ENCODE measurements around the gene IL10RB. TPM values are rescaled to one million over a fixed set of nuclear protein-coding genes. Genes with fewer than 3 reads are reported as not detected.

Gene IL10RB
- total RNA-seq, 1 donor from 2014 or later: 31.1 TPM

DNA sequence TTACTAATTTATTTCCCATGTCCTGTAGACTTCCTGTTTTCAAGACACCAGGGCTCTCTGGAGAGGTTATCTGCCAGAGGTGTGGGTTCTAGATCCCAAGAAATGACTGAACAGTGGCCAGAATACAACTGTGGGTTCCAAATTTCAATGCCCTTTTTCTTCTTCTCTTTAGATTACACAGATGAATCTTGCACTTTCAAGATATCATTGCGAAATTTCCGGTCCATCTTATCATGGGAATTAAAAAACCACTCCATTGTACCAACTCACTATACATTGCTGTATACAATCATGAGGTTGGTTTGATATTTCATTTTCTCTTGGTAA lies 21.4 kb upstream of the IL10RB start:
- FAIRE-seq: no peak
- Histone ChIP-seq H3K36me3 (ENCODE audit: control insufficient read depth, insufficient read depth, low read length) (peaks cover 4% of the 10 kb centered on the region), H3K4me3 (ENCODE audit: low read depth, low read length) (no peak overlapping the region)

GRCh38 chr21:33245289-33245918 lies 20.8 kb upstream of the IL10RB start:
- Histone ChIP-seq H3K36me3 (ENCODE audit: control insufficient read depth, insufficient read depth, low read length) (peaks cover 4% of the 10 kb centered on the region), H3K4me3 (ENCODE audit: low read depth, low read length) (no peak overlapping the region), H3K27me3 (ENCODE audit: control insufficient read depth, insufficient read depth, low read length) (no peaks in the 10 kb centered on the region)
- no peak for DNase-seq (ENCODE audit: low read depth)
- TF ChIP-seq, protein P1, sequence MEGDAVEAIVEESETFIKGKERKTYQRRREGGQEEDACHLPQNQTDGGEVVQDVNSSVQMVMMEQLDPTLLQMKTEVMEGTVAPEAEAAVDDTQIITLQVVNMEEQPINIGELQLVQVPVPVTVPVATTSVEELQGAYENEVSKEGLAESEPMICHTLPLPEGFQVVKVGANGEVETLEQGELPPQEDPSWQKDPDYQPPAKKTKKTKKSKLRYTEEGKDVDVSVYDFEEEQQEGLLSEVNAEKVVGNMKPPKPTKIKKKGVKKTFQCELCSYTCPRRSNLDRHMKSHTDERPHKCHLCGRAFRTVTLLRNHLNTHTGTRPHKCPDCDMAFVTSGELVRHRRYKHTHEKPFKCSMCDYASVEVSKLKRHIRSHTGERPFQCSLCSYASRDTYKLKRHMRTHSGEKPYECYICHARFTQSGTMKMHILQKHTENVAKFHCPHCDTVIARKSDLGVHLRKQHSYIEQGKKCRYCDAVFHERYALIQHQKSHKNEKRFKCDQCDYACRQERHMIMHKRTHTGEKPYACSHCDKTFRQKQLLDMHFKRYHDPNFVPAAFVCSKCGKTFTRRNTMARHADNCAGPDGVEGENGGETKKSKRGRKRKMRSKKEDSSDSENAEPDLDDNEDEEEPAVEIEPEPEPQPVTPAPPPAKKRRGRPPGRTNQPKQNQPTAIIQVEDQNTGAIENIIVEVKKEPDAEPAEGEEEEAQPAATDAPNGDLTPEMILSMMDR (IDR thresholded peaks at IDR 0.05; ENCODE audit: insufficient read depth, low read length, severe bottlenecking): no peak
- FAIRE-seq: no peak

More for the DNA sequence above, 21.4 kb upstream of the IL10RB start:
- H3K27me3 ChIP-seq (ENCODE audit: control insufficient read depth, insufficient read depth, low read length): no peaks in the 10 kb centered on the region
- TF ChIP-seq, protein P1 (IDR thresholded peaks at IDR 0.05; ENCODE audit: insufficient read depth, low read length, severe bottlenecking): no peak
- DNase-seq (ENCODE audit: low read depth): no peak

DNA sequence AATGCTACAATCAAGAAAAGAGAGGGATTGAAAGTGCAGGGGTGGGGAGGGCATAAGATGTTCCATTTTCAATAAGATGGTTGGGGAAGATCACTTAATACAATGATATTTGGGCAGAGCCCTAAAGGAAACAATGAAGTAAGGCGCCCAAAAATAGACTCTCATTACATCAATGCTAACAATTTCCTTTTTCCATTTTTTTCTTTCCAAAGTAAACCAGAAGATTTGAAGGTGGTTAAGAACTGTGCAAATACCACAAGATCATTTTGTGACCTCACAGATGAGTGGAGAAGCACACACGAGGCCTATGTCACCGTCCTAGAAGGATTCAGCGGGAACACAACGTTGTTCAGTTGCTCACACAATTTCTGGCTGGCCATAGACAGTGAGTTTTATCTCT lies 19.7 kb upstream of the IL10RB start:
- TF ChIP-seq, protein P1 (IDR thresholded peaks at IDR 0.05; ENCODE audit: insufficient read depth, low read length, severe bottlenecking): no peak
- Histone ChIP-seq H3K36me3 (ENCODE audit: control insufficient read depth, insufficient read depth, low read length) (peaks cover 4% of the 10 kb centered on the region), H3K4me3 (ENCODE audit: low read depth, low read length) (no peak overlapping the region), H3K27me3 (ENCODE audit: control insufficient read depth, insufficient read depth, low read length) (no peaks in the 10 kb centered on the region)
- DNase-seq (ENCODE audit: low read depth): no peak
- FAIRE-seq: no peak

DNA sequence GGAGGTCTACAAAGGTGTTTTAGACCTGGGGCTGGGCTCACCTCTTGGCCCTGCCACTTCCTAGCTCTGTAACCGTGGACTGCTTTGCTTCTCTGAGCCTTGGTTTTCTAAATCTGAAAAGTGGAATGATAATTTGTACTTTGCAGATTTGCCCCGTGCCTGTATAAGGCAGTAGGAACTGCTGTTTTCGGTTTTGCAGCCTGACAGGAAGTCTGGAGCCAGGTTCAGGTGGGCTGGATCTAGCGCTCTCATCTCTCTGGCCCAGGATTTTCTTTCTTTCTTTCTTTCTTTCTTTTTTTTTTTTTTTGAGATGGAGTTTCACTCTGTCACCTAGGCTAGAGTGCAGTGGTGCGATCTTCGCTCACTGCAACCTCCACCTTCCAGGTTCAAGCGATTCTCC lies 19.2 kb upstream of the IL10RB start:
- TF ChIP-seq, protein P1 (IDR thresholded peaks at IDR 0.05; ENCODE audit: insufficient read depth, low read length, severe bottlenecking): no peak
- Histone ChIP-seq H3K36me3 (ENCODE audit: control insufficient read depth, insufficient read depth, low read length) (peaks cover 4% of the 10 kb centered on the region), H3K4me3 (ENCODE audit: low read depth, low read length) (no peak overlapping the region), H3K27me3 (ENCODE audit: control insufficient read depth, insufficient read depth, low read length) (no peaks in the 10 kb centered on the region)
- FAIRE-seq: no peak
- DNase-seq (ENCODE audit: low read depth): no peak

GRCh38 chr21:33247599-33247998 lies 18.6 kb upstream of the IL10RB start:
- Histone ChIP-seq H3K36me3 (ENCODE audit: control insufficient read depth, insufficient read depth, low read length) (peaks cover 4% of the 10 kb centered on the region), H3K4me3 (ENCODE audit: low read depth, low read length) (no peak overlapping the region), H3K27me3 (ENCODE audit: control insufficient read depth, insufficient read depth, low read length) (no peaks in the 10 kb centered on the region)
- TF ChIP-seq, protein P1 (IDR thresholded peaks at IDR 0.05; ENCODE audit: insufficient read depth, low read length, severe bottlenecking): no peak
- no peak for FAIRE-seq
- no peak for DNase-seq (ENCODE audit: low read depth)
